ENCODE measurements around the gene TRPC3.
"Not testable (repeated sequence)": the region's sequence is repeated elsewhere in the genome, so short reads cannot be mapped to it uniquely, and the experiment has no call there.

Gene TRPC3

GRCh38 chr4:121943941-121944340 is 7.9 kb downstream of the TRPC3 start:
- no peak for DNase-seq

- DNase-seq: no peak
These were observed 12.2 kb downstream of the TRPC3 start for GRCh38 chr4:121939690-121940089.

- no peak for DNase-seq
These were observed 13.4 kb downstream of the TRPC3 start for GRCh38 chr4:121938282-121939092.

- DNase-seq: no peak
These were observed 15.8 kb downstream of the TRPC3 start for GRCh38 chr4:121936101-121936500.

- no peak for DNase-seq
These were observed 17.2 kb downstream of the TRPC3 start for GRCh38 chr4:121934635-121935034.

GRCh38 chr4:121932212-121932974 is 19.5 kb downstream of the TRPC3 start:
- no peak for DNase-seq

GRCh38 chr4:121930304-121930703 is 21.6 kb downstream of the TRPC3 start:
- no peak for DNase-seq

GRCh38 chr4:121927948-121928347 is 23.9 kb downstream of the TRPC3 start:
- no peak for DNase-seq

- DNase-seq: not testable (repeated sequence)
These were observed 25.4 kb downstream of the TRPC3 start for GRCh38 chr4:121926490-121926889.

GRCh38 chr4:121923306-121923705 is 28.6 kb downstream of the TRPC3 start:
- no peak for DNase-seq

- DNase-seq: no peak
These were observed 38.2 kb downstream of the TRPC3 start for GRCh38 chr4:121913667-121914066.

GRCh38 chr4:121908346-121908745 is 43.5 kb downstream of the TRPC3 start:
- DNase-seq: no peak

GRCh38 chr4:121900132-121900983 is 51.5 kb downstream of the TRPC3 start:
- no peak for DNase-seq

GRCh38 chr4:121898150-121898549 is 53.7 kb downstream of the TRPC3 start:
- DNase-seq: no peak

GRCh38 chr4:121888134-121888533 is 63.7 kb downstream of the TRPC3 start:
- no peak for DNase-seq

- no peak for DNase-seq
These were observed 66.7 kb downstream of the TRPC3 start for GRCh38 chr4:121885115-121885514.

- no peak for DNase-seq
These were observed 70.7 kb downstream of the TRPC3 start for GRCh38 chr4:121881158-121881557.

GRCh38 chr4:121879135-121879534 is 72.7 kb downstream of the TRPC3 start:
- no peak for DNase-seq

- no peak for DNase-seq
These were observed 74.7 kb downstream of the TRPC3 start for GRCh38 chr4:121877041-121877773.

GRCh38 chr4:121876070-121876469 is 75.8 kb downstream of the TRPC3 start:
- DNase-seq: no peak

GRCh38 chr4:121875652-121876051 is 76.2 kb downstream of the TRPC3 start:
- DNase-seq: no peak

- DNase-seq: no peak
These were observed 78.3 kb downstream of the TRPC3 start for GRCh38 chr4:121873604-121874003.
